DLD1 (cell line): ENCODE results near the gene FRG2C.
"Not testable (repeated sequence)": the region's sequence is repeated elsewhere in the genome, so short reads cannot be mapped to it uniquely, and the experiment has no call there.

Experiments
- in situ Hi-C: cut with HindIII; loops from 2 replicates; pipeline ENCODE4 v1.10.0; 2017; ENCODE audit warnings: low sequenced_read_pairs

The FRG2C gene

GRCh38 chr3:75669348-75670297 lies 5.5 kb downstream of the FRG2C start:
- in situ Hi-C loops = not testable (repeated sequence)

- in situ Hi-C loops = not testable (repeated sequence)
Observed at GRCh38 chr3:75670298-75671286, 6.5 kb downstream of the FRG2C start.

DNA sequence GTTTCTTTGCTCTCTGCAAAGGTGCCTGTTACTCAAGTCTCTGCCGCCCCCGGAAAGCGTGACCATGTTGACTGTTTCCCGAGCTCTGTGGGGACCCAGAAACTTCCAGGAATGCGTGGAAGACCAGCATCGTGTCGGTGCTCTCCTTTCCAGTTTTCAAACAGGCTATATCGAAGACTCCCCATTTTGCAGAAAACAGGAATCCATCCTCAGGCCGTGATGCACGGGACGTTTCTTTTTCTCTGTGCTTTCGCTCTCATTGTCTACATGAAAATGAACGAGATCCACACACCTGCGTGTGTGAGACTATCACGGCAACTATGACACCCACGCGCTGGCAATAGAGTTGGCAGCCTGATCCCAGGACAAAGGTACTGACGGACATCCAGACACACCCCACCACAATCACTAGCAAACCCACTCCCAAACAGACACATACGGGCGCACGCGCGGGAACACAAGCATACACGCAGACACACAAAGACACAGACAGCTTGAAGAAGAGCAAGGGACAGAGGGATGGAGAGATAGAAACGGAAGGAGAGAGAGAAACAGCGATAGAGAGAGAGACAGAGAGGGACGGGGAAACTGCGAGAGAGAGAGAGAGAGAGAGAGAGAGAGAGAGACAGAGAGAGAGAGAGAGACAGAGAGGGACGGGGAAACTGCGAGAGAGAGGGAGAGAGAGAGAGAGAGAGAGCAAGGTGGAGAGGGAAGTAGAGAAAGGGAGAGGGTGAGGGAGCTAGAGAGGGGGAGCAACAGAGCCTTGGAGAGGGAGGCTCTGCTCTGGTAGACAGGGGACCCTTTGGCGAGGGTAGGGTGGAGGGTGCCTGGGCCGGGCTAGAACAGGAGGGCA lies 7.4 kb downstream of the FRG2C start:
- in situ Hi-C loops = not testable (repeated sequence)

GRCh38 chr3:75672140-75672775 lies 8.1 kb downstream of the FRG2C start:
- in situ Hi-C loops = not testable (repeated sequence)

GRCh38 chr3:75683965-75684364 lies 19.8 kb downstream of the FRG2C start:
- in situ Hi-C loops = not testable (repeated sequence)

GRCh38 chr3:75687323-75687722 lies 23.2 kb downstream of the FRG2C start:
- in situ Hi-C loops = no loop called here

GRCh38 chr3:75692061-75692460 lies 27.9 kb downstream of the FRG2C start:
- in situ Hi-C loops = no loop called here
